ENCODE data around the gene MAP1B.

The MAP1B gene

GRCh38 chr5:72194846-72195245, 87.6 kb downstream of the MAP1B start:
- DNase-seq (ENCODE audit: low read depth): no peak

GRCh38 chr5:72195581-72195980, 88.3 kb downstream of the MAP1B start:
- no peak for DNase-seq (ENCODE audit: low read depth)

GRCh38 chr5:72197393-72197792, 90.1 kb downstream of the MAP1B start:
- DNase-seq (ENCODE audit: low read depth): no peak

GRCh38 chr5:72199681-72200080, 92.4 kb downstream of the MAP1B start:
- DNase-seq (ENCODE audit: low read depth): no peak

GRCh38 chr5:72202331-72202825, 95.1 kb downstream of the MAP1B start:
- no peak for DNase-seq (ENCODE audit: low read depth)

GRCh38 chr5:72203251-72203845, 96.1 kb downstream of the MAP1B start:
- DNase-seq (ENCODE audit: low read depth): no peak

GRCh38 chr5:72204946-72205345, 97.7 kb downstream of the MAP1B start:
- no peak for DNase-seq (ENCODE audit: low read depth)

GRCh38 chr5:72205431-72206009, 98.2 kb downstream of the MAP1B start:
- no peak for DNase-seq (ENCODE audit: low read depth)

GRCh38 chr5:72206160-72206559, 98.9 kb downstream of the MAP1B start:
- no peak for DNase-seq (ENCODE audit: low read depth)

GRCh38 chr5:72206994-72207393, 99.7 kb downstream of the MAP1B start:
- DNase-seq (ENCODE audit: low read depth): no peak

- DNase-seq (ENCODE audit: low read depth): no peak
Observed at GRCh38 chr5:72208324-72208926, 101.2 kb downstream of the MAP1B start.

GRCh38 chr5:72209147-72210115, 102.2 kb downstream of the MAP1B start:
- no peak for DNase-seq (ENCODE audit: low read depth)

- DNase-seq (ENCODE audit: low read depth): no peak
Observed at GRCh38 chr5:72210888-72211678, 103.8 kb downstream of the MAP1B start.

GRCh38 chr5:72212171-72212570, 104.9 kb downstream of the MAP1B start:
- DNase-seq (ENCODE audit: low read depth): no peak

- no peak for DNase-seq (ENCODE audit: low read depth)
Observed at GRCh38 chr5:72213482-72213881, 106.2 kb downstream of the MAP1B start.

- no peak for DNase-seq (ENCODE audit: low read depth)
Observed at GRCh38 chr5:72214168-72214567, 106.9 kb downstream of the MAP1B start.

- no peak for DNase-seq (ENCODE audit: low read depth)
Observed at GRCh38 chr5:72216756-72217155, 109.5 kb downstream of the MAP1B start.

- no peak for DNase-seq (ENCODE audit: low read depth)
Observed at GRCh38 chr5:72221099-72221498, 113.8 kb downstream of the MAP1B start.

- no peak for DNase-seq (ENCODE audit: low read depth)
Observed at GRCh38 chr5:72221541-72221940, 114.3 kb downstream of the MAP1B start.

GRCh38 chr5:72222521-72222920, 115.2 kb downstream of the MAP1B start:
- no peak for DNase-seq (ENCODE audit: low read depth)

- no peak for DNase-seq (ENCODE audit: low read depth)
Observed at GRCh38 chr5:72223371-72223770, 116.1 kb downstream of the MAP1B start.

All from stimulated activated CD8-positive, alpha-beta memory T cell treated with anti-CD3 and anti-CD28 coated beads, Interleukin-12 subunit alpha, Interleukin-12 subunit beta, amount 100 ng/mL, for 4 hours (primary cell).